DMS79 treated with DMSO at 0.1 percent for 48 hours (cell line): ENCODE data around the gene TMEM266.

ENCODE experiments used
- DNase-seq: peaks from one replicate; lab custom pipeline; 2025; lab: John Stamatoyannopoulos, UW

TMEM266 gene

GRCh38 chr15:76251717-76252116, 191.9 kb downstream of the TMEM266 start:
- DNase-seq, result no peak

GRCh38 chr15:76252249-76252648, 192.5 kb downstream of the TMEM266 start:
- DNase-seq, result no peak

- DNase-seq, result no peak
Measured at GRCh38 chr15:76253691-76254473, 194.1 kb downstream of the TMEM266 start.
